HEK293T (cell line): ENCODE results near the gene RBM26.

Source experiments
- CTCF ChIA-PET: fragments of 350-600 bp; formaldehyde crosslinking; extraction: SDS; loops from one replicate; lab custom pipeline; 2021; ENCODE audit warnings: antibody characterized with exemption, inconsistent platforms; lab: Yijun Ruan, JAX
- POLR2A ChIA-PET: fragments of 350-600 bp; formaldehyde crosslinking; extraction: SDS; loops from one replicate; lab custom pipeline; 2020; ENCODE audit warnings: antibody characterized with exemption, inconsistent platforms; lab: Yijun Ruan, JAX
- DNase-seq: peaks from one replicate; pipeline ENCODE4 v3.0.0; 2012; ENCODE audit warnings: mixed read lengths; ENCODE audit errors: extremely low spot score
- ARNT ChIP-seq: fragments of 450-650 bp; IDR thresholded peaks from 2 replicates; pipeline ENCODE4 v1.6.1; 2017; ENCODE audit warnings: mild to moderate bottlenecking
- BHLHE40 ChIP-seq: fragments of 450-650 bp; IDR thresholded peaks from 2 replicates; pipeline ENCODE4 v1.6.1; 2016; ENCODE audit warnings: mild to moderate bottlenecking, moderate library complexity, borderline replicate concordance
- CTBP1 ChIP-seq: fragments of 450-650 bp; IDR thresholded peaks from 2 replicates; pipeline ENCODE4 v1.6.1; 2016; ENCODE audit warnings: borderline replicate concordance
- ELF4 ChIP-seq: fragments of 450-650 bp; IDR thresholded peaks from 2 replicates; pipeline ENCODE4 v1.6.1; 2017; ENCODE audit warnings: antibody characterized with exemption
- FOXA1 ChIP-seq: fragments of 450-650 bp; IDR thresholded peaks from 2 replicates; pipeline ENCODE4 v1.6.1; 2016; ENCODE audit warnings: mild to moderate bottlenecking
- FOXK2 ChIP-seq: fragments of 450-650 bp; IDR thresholded peaks from 2 replicates; pipeline ENCODE4 v1.6.1; 2016; ENCODE audit warnings: mild to moderate bottlenecking
- FOXM1 ChIP-seq: fragments of 450-650 bp; IDR thresholded peaks from 2 replicates; pipeline ENCODE4 v1.6.1; 2017; ENCODE audit warnings: mild to moderate bottlenecking, borderline replicate concordance
- HDGF ChIP-seq: fragments of 450-650 bp; IDR thresholded peaks from 2 replicates; pipeline ENCODE4 v1.6.1; 2017; ENCODE audit warnings: antibody characterized with exemption, borderline replicate concordance
- L3MBTL2 ChIP-seq: fragments of 450-650 bp; conservative IDR thresholded peaks from 2 replicates; pipeline ENCODE4 v1.6.1; 2016; ENCODE audit warnings: mild to moderate bottlenecking
- LEF1 ChIP-seq: fragments of 450-650 bp; IDR thresholded peaks from 2 replicates; pipeline ENCODE4 v1.6.1; 2017; ENCODE audit warnings: mild to moderate bottlenecking, borderline replicate concordance
- NFRKB ChIP-seq: fragments of 450-650 bp; IDR thresholded peaks from 2 replicates; pipeline ENCODE4 v1.6.1; 2016; ENCODE audit warnings: mild to moderate bottlenecking, moderate library complexity
- SP1 ChIP-seq: fragments of 450-650 bp; IDR thresholded peaks from 2 replicates; pipeline ENCODE4 v1.6.1; 2017
- SUZ12 ChIP-seq: fragments of 450-650 bp; IDR thresholded peaks from 2 replicates; pipeline ENCODE4 v1.6.1; 2016; ENCODE audit warnings: mild to moderate bottlenecking
- TARDBP ChIP-seq: fragments of 450-650 bp; IDR thresholded peaks from 2 replicates; pipeline ENCODE4 v1.6.1; 2016
- ZNF384 ChIP-seq: fragments of 450-650 bp; IDR thresholded peaks from 2 replicates; pipeline ENCODE4 v1.6.1; 2016
- TF ChIP-seq, protein P1 (sequence below): fragments of 450-650 bp; IDR thresholded peaks from 2 replicates; pipeline ENCODE4 v1.6.1; 2016

RBM26 gene

GRCh38 chr13:79311386-79311785, 94.7 kb downstream of the RBM26 start:
- ChIA-PET CTCF (no interaction called here), POLR2A (no interaction called here)
- no peak for DNase-seq
- no peak for TF ChIP-seq ARNT
- no peak for TF ChIP-seq L3MBTL2
- no peak for TF ChIP-seq NFRKB
- TF ChIP-seq ELF4 = no peak
- TF ChIP-seq FOXM1 = no peak
- TF ChIP-seq SP1 = no peak
- TF ChIP-seq SUZ12 = no peak
- TF ChIP-seq ZNF384 = no peak
- no peak for TF ChIP-seq FOXA1

DNA sequence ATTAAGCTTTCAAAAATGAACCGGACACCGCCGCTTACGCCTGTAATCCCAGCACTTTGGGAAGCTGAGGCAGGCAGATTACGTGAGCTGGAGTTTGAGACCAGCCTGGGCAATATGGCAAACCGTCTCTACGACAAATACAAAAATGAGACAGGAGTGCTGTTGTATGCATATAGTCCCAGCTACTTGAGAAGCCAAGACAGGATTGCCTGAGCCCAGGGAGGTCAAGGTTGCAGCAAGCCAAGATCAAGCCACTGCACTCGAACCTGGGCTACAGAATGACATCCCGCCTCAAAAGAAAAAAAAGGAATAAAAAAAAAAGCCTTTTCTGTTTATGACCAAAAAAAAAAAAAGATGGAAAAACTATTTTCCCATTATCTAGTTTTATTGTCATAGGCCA, 96.4 kb downstream of the RBM26 start:
- DNase-seq = no peak
- ChIA-PET CTCF (no interaction called here), POLR2A (no interaction called here)
- TF ChIP-seq SP1 (no peak), TARDBP (no peak), SUZ12 (no peak), ZNF384 (peak; percentile 12; the same call in 1 of the 2 replicates), LEF1 (no peak), NFRKB (no peak), FOXK2 (no peak), FOXM1 (no peak)

DNA sequence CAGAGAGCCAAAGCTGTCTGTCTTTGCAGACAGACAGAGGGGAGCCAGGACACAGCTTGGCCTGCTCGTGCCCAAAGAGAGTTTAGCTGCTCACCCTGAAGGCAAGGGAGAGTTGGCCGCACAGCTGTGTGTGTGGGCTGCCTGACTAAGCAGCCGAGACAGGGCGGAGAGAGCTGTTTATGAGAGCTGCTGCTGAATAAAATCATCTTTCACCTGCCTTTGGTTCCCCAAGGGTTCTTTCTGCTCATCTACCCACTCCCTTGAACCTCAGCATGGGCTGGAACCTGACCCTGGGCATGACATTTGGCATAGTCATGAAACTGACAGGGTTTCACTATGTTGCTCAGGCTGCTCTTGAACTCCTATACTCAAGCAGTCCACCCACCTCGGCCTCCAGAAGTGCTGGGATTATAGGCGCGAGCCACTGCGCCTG, 98.2 kb downstream of the RBM26 start:
- POLR2A ChIA-PET = no interaction called here
- CTCF ChIA-PET = interaction anchor here (0.6 to 0.7 kb wide), 2 partner anchors 83 to 278 kb away, joined by 3 to 4 read pairs; no protein-coding TSS in a partner anchor
- no peak for DNase-seq
- TF ChIP-seq FOXM1 (no peak), TARDBP (no peak), CTBP1 (no peak), BHLHE40 (no peak), ARNT (no peak), SP1 (no peak), FOXA1 (no peak), SUZ12 (no peak), ZNF384 (no peak), LEF1 (no peak), NFRKB (no peak), FOXK2 (no peak), HDGF (no peak), ELF4 (no peak), L3MBTL2 (no peak)
- TF ChIP-seq, protein P1, sequence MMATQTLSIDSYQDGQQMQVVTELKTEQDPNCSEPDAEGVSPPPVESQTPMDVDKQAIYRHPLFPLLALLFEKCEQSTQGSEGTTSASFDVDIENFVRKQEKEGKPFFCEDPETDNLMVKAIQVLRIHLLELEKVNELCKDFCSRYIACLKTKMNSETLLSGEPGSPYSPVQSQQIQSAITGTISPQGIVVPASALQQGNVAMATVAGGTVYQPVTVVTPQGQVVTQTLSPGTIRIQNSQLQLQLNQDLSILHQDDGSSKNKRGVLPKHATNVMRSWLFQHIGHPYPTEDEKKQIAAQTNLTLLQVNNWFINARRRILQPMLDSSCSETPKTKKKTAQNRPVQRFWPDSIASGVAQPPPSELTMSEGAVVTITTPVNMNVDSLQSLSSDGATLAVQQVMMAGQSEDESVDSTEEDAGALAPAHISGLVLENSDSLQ = no peak

DNA sequence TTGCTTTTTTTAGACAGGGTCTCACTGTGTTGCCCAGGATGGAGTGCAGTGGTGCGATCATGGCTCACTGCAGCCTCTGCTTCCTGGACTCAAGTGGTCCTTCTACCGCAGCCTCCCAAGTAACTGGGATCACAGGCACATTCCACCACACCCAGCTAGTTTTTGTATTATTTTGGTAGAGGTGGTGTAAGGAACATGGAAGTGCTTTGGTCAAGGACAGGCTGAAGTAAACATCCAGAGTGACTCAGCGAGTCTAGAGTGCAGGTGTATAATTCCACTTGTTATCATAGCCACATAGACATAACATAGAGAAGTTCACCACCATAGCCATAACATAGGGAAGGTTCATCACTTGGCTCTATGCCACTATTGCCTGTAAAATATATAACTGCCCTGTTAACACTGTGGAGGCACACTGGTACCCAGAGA, 98.6 kb downstream of the RBM26 start:
- DNase-seq = no peak
- ChIA-PET CTCF (interaction anchor here (0.6 to 0.7 kb wide), 2 partner anchors 84 to 279 kb away, joined by 3 to 4 read pairs; no protein-coding TSS in a partner anchor), POLR2A (no interaction called here)
- TF ChIP-seq FOXM1 = no peak
- 0 out of 2 replicates have a peak, but pooled peaks have one; percentile 19 for TF ChIP-seq CTBP1

GRCh38 chr13:79306650-79307049, 99.4 kb downstream of the RBM26 start:
- no peak for TF ChIP-seq NFRKB
- TF ChIP-seq FOXA1 = no peak
- TF ChIP-seq TARDBP = no peak
- no peak for TF ChIP-seq HDGF
- TF ChIP-seq LEF1 = no peak
- no peak for TF ChIP-seq FOXM1
- TF ChIP-seq ARNT = no peak
- no peak for TF ChIP-seq SUZ12
- no peak for TF ChIP-seq FOXK2
- TF ChIP-seq, protein P1 = no peak
- no peak for TF ChIP-seq ELF4
- TF ChIP-seq SP1 = no peak
- POLR2A ChIA-PET = no interaction called here
- no peak for DNase-seq
- CTCF ChIA-PET = no interaction called here

DNA sequence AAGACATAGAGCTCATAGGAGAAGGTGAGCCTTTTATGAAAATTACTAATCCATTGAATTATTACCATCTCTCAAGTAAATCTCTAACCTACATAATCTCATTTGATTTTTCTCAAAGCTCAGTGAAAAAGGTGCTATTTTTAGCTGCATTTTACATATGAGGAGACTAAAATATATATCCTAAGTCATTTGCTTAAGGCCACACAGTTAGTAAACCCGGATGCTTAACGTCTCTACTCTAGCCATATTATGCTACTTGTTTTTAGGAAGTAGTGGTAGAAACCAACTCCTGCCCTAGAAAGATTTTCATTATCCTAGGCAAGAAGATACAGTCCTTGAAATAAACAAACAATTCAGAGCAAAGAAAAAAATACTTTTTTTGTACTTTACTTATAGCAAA, 108.9 kb downstream of the RBM26 start:
- ChIA-PET POLR2A (no interaction called here), CTCF (interaction anchor here (0.7 to 1.4 kb wide), 3 partner anchors 9 to 31 kb away, joined by 3 to 5 read pairs (median 4); no protein-coding TSS in a partner anchor)

More for the DNA sequence above, 108.9 kb downstream of the RBM26 start:
- TF ChIP-seq ZNF384 (no peak), FOXA1 (no peak), SP1 (no peak), SUZ12 (no peak), CTBP1 (no peak), L3MBTL2 (no peak), FOXM1 (no peak), BHLHE40 (no peak)
- TF ChIP-seq, protein P1 = no peak
- no peak for DNase-seq
